ENCODE measurements around the gene FAM229A. TPM values are rescaled to one million over a fixed set of nuclear protein-coding genes. Genes with fewer than 3 reads are reported as not detected.

The FAM229A gene
- total and polyA plus RNA-seq, 8 donors, result 1.9 to 21.8 (median 5.0) TPM

- intact Hi-C loops (cut with DNase I), result no loop called here
- Histone ChIP-seq H3K27me3 (no peaks in the 10 kb centered on the region), H3K36me3 (peaks cover 5 to 46% (median 15%) of the 10 kb centered on the region in 3 donors), H3K4me3 (no peak overlapping the region), H3K9me3 (no peaks in the 10 kb centered on the region), H3K27ac (no peak overlapping the region), H3K4me1 (peaks cover 0 to 7% (median 0%) of the 10 kb centered on the region in 3 donors)
- no peak for TF ChIP-seq CTCF (IDR thresholded peaks at IDR 0.05)
- DNase-seq (no peak), ATAC-seq (no peak), FAIRE-seq (no peak)
- WGBS, 2 donors, result 90 to 93% methylated on average over 4 of the region's 4 CpGs
These were observed 32.3 kb downstream of the FAM229A start for GRCh38 chr1:32329931-32330466.

GRCh38 chr1:32327204-32327603 is 35.1 kb downstream of the FAM229A start:
- H3K27ac ChIP-seq, result no peak overlapping the region
- H3K36me3 ChIP-seq, result peaks cover 5 to 53% (median 15%) of the 10 kb centered on the region in 3 donors
- ATAC-seq (no peak), DNase-seq (no peak), FAIRE-seq (no peak)
- no peaks in the 10 kb centered on the region for H3K9me3 ChIP-seq
- 93 to 94% methylated on average over 11 of the region's 11 CpGs for WGBS, 2 donors
- TF ChIP-seq CTCF (IDR thresholded peaks at IDR 0.05), result no peak
- H3K4me3 ChIP-seq, result no peak overlapping the region
- H3K4me1 ChIP-seq, result peaks cover 6 to 12% (median 6%) of the 10 kb centered on the region in 3 donors
- intact Hi-C loops (cut with DNase I), result no loop called here
- H3K27me3 ChIP-seq, result no peaks in the 10 kb centered on the region

- Histone ChIP-seq H3K4me3 (no peak overlapping the region), H3K27me3 (no peaks in the 10 kb centered on the region), H3K4me1 (peaks cover 15 to 30% (median 17%) of the 10 kb centered on the region in 3 donors), H3K27ac (peak overlapping the region in 2 of 4 donors; percentile 58 to 82), H3K36me3 (peaks cover 1 to 34% (median 7%) of the 10 kb centered on the region in 3 donors), H3K9me3 (no peaks in the 10 kb centered on the region)
- WGBS, 2 donors, result 7 to 14% methylated on average over 5 of the region's 5 CpGs
- intact Hi-C loops (cut with DNase I), result no loop called here
- FAIRE-seq (no peak), DNase-seq (peak; percentile 69 to 85 (median 78)), ATAC-seq (peak; percentile 95 to 98 (median 97))
- no peak for TF ChIP-seq CTCF (IDR thresholded peaks at IDR 0.05)
These were observed 40.5 kb downstream of the FAM229A start for GRCh38 chr1:32321712-32322291.

- H3K4me1 ChIP-seq, result peaks cover 15 to 29% (median 17%) of the 10 kb centered on the region in 3 donors
- FAIRE-seq (no peak), DNase-seq (no peak), ATAC-seq (no peak)
- intact Hi-C loops (cut with DNase I), result no loop called here
- 92 to 96% methylated on average over 10 of the region's 10 CpGs for WGBS, 2 donors
- H3K4me3 ChIP-seq, result no peak overlapping the region
- H3K9me3 ChIP-seq, result no peaks in the 10 kb centered on the region
- no peaks in the 10 kb centered on the region for H3K27me3 ChIP-seq
- no peak overlapping the region for H3K27ac ChIP-seq
- no peak for TF ChIP-seq CTCF (IDR thresholded peaks at IDR 0.05)
- peaks cover 0 to 18% (median 4%) of the 10 kb centered on the region in 3 donors for H3K36me3 ChIP-seq
These were observed 44.0 kb downstream of the FAM229A start for GRCh38 chr1:32318127-32318869.

Data from pancreas (tissue), 10 donors.